ENCODE data around the gene ANKRD36.
"Not testable (repeated sequence)": the region's sequence is repeated elsewhere in the genome, so short reads cannot be mapped to it uniquely, and the experiment has no call there.

The ANKRD36 gene

GRCh38 chr2:97267411-97268074 lies 154.6 kb downstream of the ANKRD36 start:
- Histone ChIP-seq H3K36me3 (ENCODE audit: control insufficient read depth, insufficient read depth, low read length) (no peaks in the 10 kb centered on the region), H2AFZ (no peak overlapping the region), H3K27ac (no peak overlapping the region), H3K4me1 (no peaks in the 10 kb centered on the region), H3K4me3 (ENCODE audit: low read depth, low read length) (no peak overlapping the region), H3K27me3 (ENCODE audit: control insufficient read depth, insufficient read depth, low read length) (no peaks in the 10 kb centered on the region), H3K9me3 (ENCODE audit: control insufficient read depth, low read length) (no peaks in the 10 kb centered on the region), H3K79me2 (no peaks in the 10 kb centered on the region), H3K9ac (no peak overlapping the region), H3K4me2 (ENCODE audit: low read length) (no peak overlapping the region)
- TF ChIP-seq CTCF (IDR thresholded peaks at IDR 0.05), result no peak

- not testable (repeated sequence) for H3K4me3 ChIP-seq (ENCODE audit: low read depth, low read length); H3K9ac ChIP-seq; H3K36me3 ChIP-seq (ENCODE audit: control insufficient read depth, insufficient read depth, low read length); H2AFZ ChIP-seq; H3K79me2 ChIP-seq; H3K27me3 ChIP-seq (ENCODE audit: control insufficient read depth, insufficient read depth, low read length); H3K27ac ChIP-seq; H3K4me1 ChIP-seq; H3K4me2 ChIP-seq (ENCODE audit: low read length); H3K9me3 ChIP-seq (ENCODE audit: control insufficient read depth, low read length)
These were observed 155.2 kb downstream of the ANKRD36 start for GRCh38 chr2:97268075-97268591.

- not testable (repeated sequence) for H3K4me1 ChIP-seq; H3K36me3 ChIP-seq (ENCODE audit: control insufficient read depth, insufficient read depth, low read length); H2AFZ ChIP-seq; H3K79me2 ChIP-seq; H3K9ac ChIP-seq; H3K27me3 ChIP-seq (ENCODE audit: control insufficient read depth, insufficient read depth, low read length); H3K27ac ChIP-seq; H3K9me3 ChIP-seq (ENCODE audit: control insufficient read depth, low read length); H3K4me2 ChIP-seq (ENCODE audit: low read length); H3K4me3 ChIP-seq (ENCODE audit: low read depth, low read length)
These were observed 163.4 kb downstream of the ANKRD36 start for GRCh38 chr2:97276232-97276798.

- not testable (repeated sequence) for H3K9ac ChIP-seq; H3K36me3 ChIP-seq (ENCODE audit: control insufficient read depth, insufficient read depth, low read length); H2AFZ ChIP-seq; H3K4me3 ChIP-seq (ENCODE audit: low read depth, low read length); H3K27ac ChIP-seq; H3K4me2 ChIP-seq (ENCODE audit: low read length); H3K79me2 ChIP-seq; H3K27me3 ChIP-seq (ENCODE audit: control insufficient read depth, insufficient read depth, low read length); H3K4me1 ChIP-seq; H3K9me3 ChIP-seq (ENCODE audit: control insufficient read depth, low read length)
These were observed 172.2 kb downstream of the ANKRD36 start for GRCh38 chr2:97285187-97285586.

- not testable (repeated sequence) for H3K27ac ChIP-seq; H3K4me2 ChIP-seq (ENCODE audit: low read length); H2AFZ ChIP-seq; H3K27me3 ChIP-seq (ENCODE audit: control insufficient read depth, insufficient read depth, low read length); H3K36me3 ChIP-seq (ENCODE audit: control insufficient read depth, insufficient read depth, low read length); H3K9ac ChIP-seq; H3K79me2 ChIP-seq; H3K4me1 ChIP-seq; H3K9me3 ChIP-seq (ENCODE audit: control insufficient read depth, low read length); H3K4me3 ChIP-seq (ENCODE audit: low read depth, low read length)
These were observed 180.7 kb downstream of the ANKRD36 start for GRCh38 chr2:97293687-97294086.
